Liver (tissue), 9 donors: ENCODE measurements around the gene TESK2. TPM values are rescaled to one million over a fixed set of nuclear protein-coding genes. Genes with fewer than 3 reads are reported as not detected.
A peak's percentile ranks its signal among the peaks of the same experiment; 100 is the strongest.

ENCODE experiments used
- DNase-seq: peaks from one replicate; pipeline ENCODE4 v3.0.0-alpha.2; 2017; ENCODE audit warnings: low spot score
- H3K27ac ChIP-seq, 2 donors: one replicate each; pipeline ENCODE4 v1.7.0; 2013; ENCODE audit warnings: inconsistent platforms in 2 of 2, low read length in 2 of 2, control low read depth in 1 of 2, low read depth in 1 of 2, mild to moderate bottlenecking in 1 of 2
- H3K27me3 ChIP-seq, 4 donors: one replicate each; pipeline versions ENCODE4 v1.6.1 to v1.7.0; 2013; ENCODE audit warnings: low read length in 3 of 4, inconsistent platforms in 1 of 4, mild to moderate bottlenecking in 1 of 4, moderate library complexity in 1 of 4; ENCODE audit not compliant: control insufficient read depth in 4 of 4, insufficient read depth in 4 of 4
- H3K36me3 ChIP-seq, 4 donors: one replicate each; pipeline versions ENCODE4 v1.6.1 to v1.7.0; 2013; ENCODE audit warnings: low read length in 3 of 4, mild to moderate bottlenecking in 3 of 4, low read depth in 1 of 4, moderate library complexity in 1 of 4; ENCODE audit not compliant: control insufficient read depth in 4 of 4, insufficient read depth in 3 of 4
- H3K4me1 ChIP-seq, 4 donors: one replicate each; pipeline versions ENCODE4 v1.6.1 to v1.7.0; 2013; ENCODE audit warnings: low read length in 3 of 4, mild to moderate bottlenecking in 3 of 4, moderate library complexity in 1 of 4; ENCODE audit not compliant: control insufficient read depth in 4 of 4, insufficient read depth in 4 of 4
- H3K4me3 ChIP-seq, 3 donors: one replicate each; pipeline versions ENCODE4 v1.6.1 to v1.7.0; 2013; ENCODE audit warnings: low read length in 3 of 3, control low read depth in 1 of 3, low read depth in 1 of 3, mild to moderate bottlenecking in 1 of 3
- H3K9ac ChIP-seq, 2 donors: one replicate each; pipeline ENCODE4 v1.7.0; 2013; ENCODE audit warnings: low read length in 2 of 2, mild to moderate bottlenecking in 2 of 2, moderate library complexity in 2 of 2, control low read depth in 1 of 2, low read depth in 1 of 2
- H3K9me3 ChIP-seq, 4 donors: one replicate each; pipeline versions ENCODE4 v1.6.1 to v1.7.0; 2013; ENCODE audit warnings: low read length in 3 of 4; ENCODE audit not compliant: control insufficient read depth in 4 of 4
- ATF3 ChIP-seq: IDR thresholded peaks from 2 replicates; pipeline ENCODE4 v1.6.1; 2016; ENCODE audit warnings: antibody characterized with exemption
- FOXA1 ChIP-seq: IDR thresholded peaks from 2 replicates; pipeline ENCODE4 v1.6.1; 2016; ENCODE audit warnings: antibody characterized with exemption
- HNF4A ChIP-seq, 2 donors: conservative IDR thresholded peaks; 2 replicates each; pipeline ENCODE4 v1.6.1; 2016; ENCODE audit warnings: antibody characterized with exemption in 2 of 2, mild to moderate bottlenecking in 2 of 2
- HNF4G ChIP-seq: IDR thresholded peaks from 2 replicates; pipeline ENCODE4 v1.6.1; 2016; ENCODE audit warnings: antibody characterized with exemption
- JUND ChIP-seq, 2 donors: IDR thresholded peaks; 2 replicates each; pipeline ENCODE4 v1.6.1; 2016; ENCODE audit warnings: antibody characterized with exemption in 2 of 2
- NR2F2 ChIP-seq: IDR thresholded peaks from 2 replicates; pipeline ENCODE4 v1.6.1; 2016; ENCODE audit warnings: antibody characterized with exemption
- RAD21 ChIP-seq, 2 donors: IDR thresholded peaks; 2 replicates each; pipeline ENCODE4 v1.6.1; 2016; ENCODE audit warnings: antibody characterized with exemption in 2 of 2, mild to moderate bottlenecking in 2 of 2
- WGBS: extraction: QIAGEN DNeasy Blood & Tissue Kit; methylation state at CpG from one replicate; pipeline ENCODE4 v1.1.7; 2013; 5-methylcytosine and 5-hydroxymethylcytosine counted together
- polyA plus RNA-seq, 2 donors: library from polyadenylated mRNA; stranded (reverse) in 1 of 2; unstranded in 1 of 2; fragments of 200-250 nt in 1 of 2; fragments of >200 nt in 1 of 2; fragmentation: Nextera tagmentation in 1 of 2; extraction: Ambion mirVana in 1 of 2; gene quantifications; one replicate each; pipeline versions ENCODE4 v1.2.1 to v1.2.3, GENCODE V29; 2013 to 2015
- total RNA-seq, 2 donors: library from RNA; depleted of rRNA; stranded (reverse); fragments of >200 nt; gene quantifications; one replicate each; pipeline ENCODE4 v1.2.3, GENCODE V29; 2014
- TF ChIP-seq, protein P1 (sequence below): IDR thresholded peaks from 2 replicates; pipeline ENCODE4 v1.6.1; 2016; ENCODE audit warnings: antibody characterized with exemption
- TF ChIP-seq, protein P2 (sequence below): IDR thresholded peaks from 2 replicates; pipeline ENCODE4 v1.6.1; 2016; ENCODE audit warnings: antibody characterized with exemption
- donor health status: healthy.
- donor health status: healthy.
- donor health status: healthy.
- donor health status: healthy.
- donor health status: healthy.

Gene TESK2
- total and polyA plus RNA-seq, 4 donors, result 2.4 to 8.2 (median 5.2) TPM

DNA sequence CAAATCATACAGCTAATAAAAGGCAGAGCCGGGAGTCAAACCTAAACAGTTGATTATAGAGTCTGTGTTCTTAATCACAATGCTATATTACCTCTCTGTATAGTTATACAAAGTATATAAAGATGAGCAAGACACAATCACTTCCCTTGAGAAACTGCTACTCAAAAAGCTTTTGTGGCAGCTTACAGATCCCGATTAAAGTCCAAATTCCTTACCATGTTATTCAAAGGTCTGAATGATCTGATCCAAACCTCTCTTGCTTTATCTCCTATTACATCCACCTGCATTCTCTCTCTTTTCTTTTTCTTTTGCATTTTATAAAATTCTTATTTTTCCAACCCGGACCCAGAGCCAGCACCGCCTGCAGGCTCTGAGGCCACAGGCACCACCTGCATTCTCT, 93.7 kb downstream of the TESK2 start:
- H3K27ac ChIP-seq, result no peak overlapping the region
- TF ChIP-seq NR2F2 (no peak), FOXA1 (no peak), JUND (IDR thresholded peaks at IDR 0.05) (no peak), HNF4A (conservative IDR thresholded peaks at IDR 0.05) (peak; percentile 54 to 68)
- TF ChIP-seq, protein P1, sequence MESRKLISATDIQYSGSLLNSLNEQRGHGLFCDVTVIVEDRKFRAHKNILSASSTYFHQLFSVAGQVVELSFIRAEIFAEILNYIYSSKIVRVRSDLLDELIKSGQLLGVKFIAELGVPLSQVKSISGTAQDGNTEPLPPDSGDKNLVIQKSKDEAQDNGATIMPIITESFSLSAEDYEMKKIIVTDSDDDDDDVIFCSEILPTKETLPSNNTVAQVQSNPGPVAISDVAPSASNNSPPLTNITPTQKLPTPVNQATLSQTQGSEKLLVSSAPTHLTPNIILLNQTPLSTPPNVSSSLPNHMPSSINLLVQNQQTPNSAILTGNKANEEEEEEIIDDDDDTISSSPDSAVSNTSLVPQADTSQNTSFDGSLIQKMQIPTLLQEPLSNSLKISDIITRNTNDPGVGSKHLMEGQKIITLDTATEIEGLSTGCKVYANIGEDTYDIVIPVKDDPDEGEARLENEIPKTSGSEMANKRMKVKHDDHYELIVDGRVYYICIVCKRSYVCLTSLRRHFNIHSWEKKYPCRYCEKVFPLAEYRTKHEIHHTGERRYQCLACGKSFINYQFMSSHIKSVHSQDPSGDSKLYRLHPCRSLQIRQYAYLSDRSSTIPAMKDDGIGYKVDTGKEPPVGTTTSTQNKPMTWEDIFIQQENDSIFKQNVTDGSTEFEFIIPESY, result no peak
- TF ChIP-seq, protein P2, sequence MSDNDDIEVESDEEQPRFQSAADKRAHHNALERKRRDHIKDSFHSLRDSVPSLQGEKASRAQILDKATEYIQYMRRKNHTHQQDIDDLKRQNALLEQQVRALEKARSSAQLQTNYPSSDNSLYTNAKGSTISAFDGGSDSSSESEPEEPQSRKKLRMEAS, result no peak
- H3K4me3 ChIP-seq, result no peak overlapping the region
- DNase-seq, result no peak
- peaks cover 2 to 27% (median 9%) of the 10 kb centered on the region in 4 donors for H3K4me1 ChIP-seq
- 73% methylated on average over 4 of the region's 4 CpGs for WGBS
- H3K9me3 ChIP-seq, result no peaks in the 10 kb centered on the region
- H3K9ac ChIP-seq, result no peak overlapping the region
- H3K36me3 ChIP-seq, result no peaks in the 10 kb centered on the region
- H3K27me3 ChIP-seq, result no peaks in the 10 kb centered on the region

GRCh38 chr1:45395582-45395981, 95.4 kb downstream of the TESK2 start:
- 94% methylated on average over 1 of the region's 1 CpG for WGBS

DNA sequence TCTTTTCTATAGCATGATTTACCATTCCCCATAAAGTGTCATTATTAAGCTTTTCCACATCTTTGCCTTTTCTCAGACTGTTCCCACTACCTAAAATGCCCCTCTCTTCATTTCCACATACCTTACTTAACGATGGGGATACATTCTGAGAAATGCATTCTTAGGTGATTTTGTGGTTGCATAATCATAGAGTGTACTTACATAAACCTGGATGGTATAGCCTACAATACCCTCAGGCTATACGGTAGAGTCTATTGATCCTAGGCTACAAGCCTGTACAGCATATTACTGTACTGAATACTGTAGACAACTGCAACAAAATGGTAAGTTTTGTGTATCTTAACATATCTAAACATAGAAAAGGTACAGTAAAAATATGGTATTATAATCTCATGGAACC, 95.9 kb downstream of the TESK2 start:
- Histone ChIP-seq H3K36me3 (no peaks in the 10 kb centered on the region), H3K4me1 (peaks cover 0 to 12% (median 3%) of the 10 kb centered on the region in 4 donors), H3K27ac (no peak overlapping the region), H3K9me3 (no peaks in the 10 kb centered on the region), H3K9ac (no peak overlapping the region), H3K27me3 (no peaks in the 10 kb centered on the region), H3K4me3 (no peak overlapping the region)
- no peak for DNase-seq
- TF ChIP-seq HNF4G (no peak), RAD21 (IDR thresholded peaks at IDR 0.05) (no peak)
- TF ChIP-seq, protein P1, result no peak
- 92% methylated on average over 2 of the region's 2 CpGs for WGBS

More at GRCh38 chr1:45395582-45395981, 95.4 kb downstream of the TESK2 start:
- H3K27me3 ChIP-seq, result no peaks in the 10 kb centered on the region
- H3K27ac ChIP-seq, result no peak overlapping the region
- H3K9ac ChIP-seq, result no peak overlapping the region
- no peaks in the 10 kb centered on the region for H3K36me3 ChIP-seq
- no peak for DNase-seq
- H3K9me3 ChIP-seq, result no peaks in the 10 kb centered on the region
- H3K4me3 ChIP-seq, result no peak overlapping the region
- H3K4me1 ChIP-seq, result peaks cover 0 to 13% (median 4%) of the 10 kb centered on the region in 4 donors
- TF ChIP-seq, protein P2, result no peak
- TF ChIP-seq ATF3 (no peak), HNF4A (conservative IDR thresholded peaks at IDR 0.05) (no peak)
